ENCODE results near the gene KCNN3.

DNA sequence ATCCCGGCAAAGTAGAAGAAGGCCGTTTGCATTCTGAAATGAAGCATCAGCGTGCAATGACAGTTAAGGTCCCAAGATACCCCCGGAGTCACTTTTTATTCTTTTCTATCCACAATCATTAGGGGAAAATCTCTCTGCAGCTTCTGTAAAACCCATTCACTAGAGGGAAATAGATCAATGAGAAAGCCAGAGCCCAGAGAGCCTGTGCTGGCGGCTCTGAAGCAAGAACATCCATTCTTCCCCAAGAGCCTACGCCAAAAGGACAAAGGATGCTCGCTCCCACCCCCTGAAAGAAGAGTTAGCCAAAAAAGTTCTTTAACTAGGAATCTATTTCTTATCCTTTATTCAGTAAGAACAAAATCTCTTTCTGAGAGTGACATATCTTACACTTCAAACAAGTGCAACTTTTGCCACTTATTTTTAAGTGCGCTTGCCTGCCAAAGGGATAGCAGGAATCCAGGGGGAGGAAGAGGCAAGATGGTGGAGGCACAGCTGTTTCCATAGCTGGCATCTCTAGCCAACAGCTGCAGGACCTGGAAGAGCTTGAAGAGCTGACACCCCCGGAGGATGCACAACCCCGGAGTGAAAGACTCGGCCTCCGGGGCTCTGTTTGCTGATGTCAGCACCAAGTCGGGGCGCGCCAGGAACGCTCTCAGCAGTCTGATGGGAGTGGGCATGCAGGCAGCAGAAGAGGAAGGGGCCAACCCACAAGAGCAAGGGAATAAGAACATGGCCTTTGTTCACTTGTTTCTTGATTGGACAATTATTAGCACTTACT is 68.7 kb downstream of the KCNN3 start:
- no peak for TF ChIP-seq POLR2A (IDR thresholded peaks at IDR 0.05)
- TF ChIP-seq, protein P1, sequence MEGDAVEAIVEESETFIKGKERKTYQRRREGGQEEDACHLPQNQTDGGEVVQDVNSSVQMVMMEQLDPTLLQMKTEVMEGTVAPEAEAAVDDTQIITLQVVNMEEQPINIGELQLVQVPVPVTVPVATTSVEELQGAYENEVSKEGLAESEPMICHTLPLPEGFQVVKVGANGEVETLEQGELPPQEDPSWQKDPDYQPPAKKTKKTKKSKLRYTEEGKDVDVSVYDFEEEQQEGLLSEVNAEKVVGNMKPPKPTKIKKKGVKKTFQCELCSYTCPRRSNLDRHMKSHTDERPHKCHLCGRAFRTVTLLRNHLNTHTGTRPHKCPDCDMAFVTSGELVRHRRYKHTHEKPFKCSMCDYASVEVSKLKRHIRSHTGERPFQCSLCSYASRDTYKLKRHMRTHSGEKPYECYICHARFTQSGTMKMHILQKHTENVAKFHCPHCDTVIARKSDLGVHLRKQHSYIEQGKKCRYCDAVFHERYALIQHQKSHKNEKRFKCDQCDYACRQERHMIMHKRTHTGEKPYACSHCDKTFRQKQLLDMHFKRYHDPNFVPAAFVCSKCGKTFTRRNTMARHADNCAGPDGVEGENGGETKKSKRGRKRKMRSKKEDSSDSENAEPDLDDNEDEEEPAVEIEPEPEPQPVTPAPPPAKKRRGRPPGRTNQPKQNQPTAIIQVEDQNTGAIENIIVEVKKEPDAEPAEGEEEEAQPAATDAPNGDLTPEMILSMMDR (IDR thresholded peaks at IDR 0.05): no peak
